ENCODE results near the gene TSPYL6.
A peak's percentile ranks its signal among the peaks of the same experiment; 100 is the strongest.

DNA sequence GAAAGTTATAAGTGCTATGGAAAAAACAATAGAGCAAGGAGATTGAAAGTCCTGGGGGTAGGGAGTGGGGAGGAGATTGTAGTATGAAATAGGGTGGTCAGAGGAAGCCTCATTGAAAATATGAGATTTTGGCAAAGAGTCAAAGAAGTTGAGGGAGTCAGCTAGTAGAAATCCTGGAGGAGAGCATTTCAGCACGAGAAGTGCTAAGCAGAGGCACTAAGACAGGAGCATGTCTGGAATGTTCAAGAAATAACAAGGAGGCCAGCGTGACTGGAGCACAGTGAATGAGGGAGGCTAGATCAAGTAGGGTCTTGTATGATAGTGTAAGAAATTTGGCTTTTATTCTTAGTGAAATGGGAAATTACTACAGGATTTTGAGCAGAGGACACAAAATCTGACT lies 2.1 kb upstream of the TSPYL6 start:
- TF ChIP-seq, protein P1, sequence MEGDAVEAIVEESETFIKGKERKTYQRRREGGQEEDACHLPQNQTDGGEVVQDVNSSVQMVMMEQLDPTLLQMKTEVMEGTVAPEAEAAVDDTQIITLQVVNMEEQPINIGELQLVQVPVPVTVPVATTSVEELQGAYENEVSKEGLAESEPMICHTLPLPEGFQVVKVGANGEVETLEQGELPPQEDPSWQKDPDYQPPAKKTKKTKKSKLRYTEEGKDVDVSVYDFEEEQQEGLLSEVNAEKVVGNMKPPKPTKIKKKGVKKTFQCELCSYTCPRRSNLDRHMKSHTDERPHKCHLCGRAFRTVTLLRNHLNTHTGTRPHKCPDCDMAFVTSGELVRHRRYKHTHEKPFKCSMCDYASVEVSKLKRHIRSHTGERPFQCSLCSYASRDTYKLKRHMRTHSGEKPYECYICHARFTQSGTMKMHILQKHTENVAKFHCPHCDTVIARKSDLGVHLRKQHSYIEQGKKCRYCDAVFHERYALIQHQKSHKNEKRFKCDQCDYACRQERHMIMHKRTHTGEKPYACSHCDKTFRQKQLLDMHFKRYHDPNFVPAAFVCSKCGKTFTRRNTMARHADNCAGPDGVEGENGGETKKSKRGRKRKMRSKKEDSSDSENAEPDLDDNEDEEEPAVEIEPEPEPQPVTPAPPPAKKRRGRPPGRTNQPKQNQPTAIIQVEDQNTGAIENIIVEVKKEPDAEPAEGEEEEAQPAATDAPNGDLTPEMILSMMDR (conservative IDR thresholded peaks at IDR 0.05; ENCODE audit: low read depth, low read length): no peak
- TF ChIP-seq MAFK (IDR thresholded peaks at IDR 0.05; ENCODE audit: low read depth, low read length) (no peak), RAD21 (IDR thresholded peaks at IDR 0.05; ENCODE audit: low read length) (no peak), SMC3 (IDR thresholded peaks at IDR 0.05; ENCODE audit: low read depth, low read length) (no peak), RFX5 (IDR thresholded peaks at IDR 0.05; ENCODE audit: low read depth, low read length) (no peak), POLR2A (IDR thresholded peaks at IDR 0.05; ENCODE audit: low read depth, low read length) (no peak), MXI1 (IDR thresholded peaks at IDR 0.05; ENCODE audit: borderline replicate concordance, low read depth, low read length) (no peak), BHLHE40 (IDR thresholded peaks at IDR 0.05; ENCODE audit: low read depth, low read length) (peak; percentile 25; the same call in 1 of the 2 replicates), FOS (IDR thresholded peaks at IDR 0.05; ENCODE audit: low read depth, low read length) (no peak)
- TF ChIP-seq, protein P2, sequence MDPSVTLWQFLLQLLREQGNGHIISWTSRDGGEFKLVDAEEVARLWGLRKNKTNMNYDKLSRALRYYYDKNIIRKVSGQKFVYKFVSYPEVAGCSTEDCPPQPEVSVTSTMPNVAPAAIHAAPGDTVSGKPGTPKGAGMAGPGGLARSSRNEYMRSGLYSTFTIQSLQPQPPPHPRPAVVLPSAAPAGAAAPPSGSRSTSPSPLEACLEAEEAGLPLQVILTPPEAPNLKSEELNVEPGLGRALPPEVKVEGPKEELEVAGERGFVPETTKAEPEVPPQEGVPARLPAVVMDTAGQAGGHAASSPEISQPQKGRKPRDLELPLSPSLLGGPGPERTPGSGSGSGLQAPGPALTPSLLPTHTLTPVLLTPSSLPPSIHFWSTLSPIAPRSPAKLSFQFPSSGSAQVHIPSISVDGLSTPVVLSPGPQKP (IDR thresholded peaks at IDR 0.05; ENCODE audit: borderline replicate concordance, low read depth, low read length): no peak
- TF ChIP-seq, protein P3, sequence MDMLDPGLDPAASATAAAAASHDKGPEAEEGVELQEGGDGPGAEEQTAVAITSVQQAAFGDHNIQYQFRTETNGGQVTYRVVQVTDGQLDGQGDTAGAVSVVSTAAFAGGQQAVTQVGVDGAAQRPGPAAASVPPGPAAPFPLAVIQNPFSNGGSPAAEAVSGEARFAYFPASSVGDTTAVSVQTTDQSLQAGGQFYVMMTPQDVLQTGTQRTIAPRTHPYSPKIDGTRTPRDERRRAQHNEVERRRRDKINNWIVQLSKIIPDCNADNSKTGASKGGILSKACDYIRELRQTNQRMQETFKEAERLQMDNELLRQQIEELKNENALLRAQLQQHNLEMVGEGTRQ (IDR thresholded peaks at IDR 0.05; ENCODE audit: low read depth, low read length): no peak

All from IMR-90 (cell line).